ENCODE measurements around the gene ZNF595.
"Not testable (repeated sequence)": the region's sequence is repeated elsewhere in the genome, so short reads cannot be mapped to it uniquely, and the experiment has no call there.

The ZNF595 gene

DNA sequence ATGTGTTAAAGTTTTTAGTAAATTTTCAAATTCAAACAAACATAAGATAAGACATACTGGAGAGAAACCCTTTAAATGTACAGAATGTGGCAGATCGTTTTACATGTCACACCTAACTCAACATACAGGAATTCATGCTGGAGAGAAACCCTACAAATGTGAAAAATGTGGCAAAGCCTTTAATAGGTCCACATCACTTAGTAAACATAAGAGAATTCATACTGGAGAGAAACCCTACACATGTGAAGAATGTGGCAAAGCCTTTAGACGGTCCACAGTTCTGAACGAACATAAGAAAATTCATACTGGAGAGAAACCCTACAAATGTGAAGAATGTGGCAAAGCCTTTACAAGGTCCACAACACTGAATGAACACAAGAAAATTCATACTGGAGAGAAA, 32.8 kb downstream of the ZNF595 start:
- DNase-seq (ENCODE audit: low read depth in 1 of 2, low spot score in 1 of 2): no peak

DNA sequence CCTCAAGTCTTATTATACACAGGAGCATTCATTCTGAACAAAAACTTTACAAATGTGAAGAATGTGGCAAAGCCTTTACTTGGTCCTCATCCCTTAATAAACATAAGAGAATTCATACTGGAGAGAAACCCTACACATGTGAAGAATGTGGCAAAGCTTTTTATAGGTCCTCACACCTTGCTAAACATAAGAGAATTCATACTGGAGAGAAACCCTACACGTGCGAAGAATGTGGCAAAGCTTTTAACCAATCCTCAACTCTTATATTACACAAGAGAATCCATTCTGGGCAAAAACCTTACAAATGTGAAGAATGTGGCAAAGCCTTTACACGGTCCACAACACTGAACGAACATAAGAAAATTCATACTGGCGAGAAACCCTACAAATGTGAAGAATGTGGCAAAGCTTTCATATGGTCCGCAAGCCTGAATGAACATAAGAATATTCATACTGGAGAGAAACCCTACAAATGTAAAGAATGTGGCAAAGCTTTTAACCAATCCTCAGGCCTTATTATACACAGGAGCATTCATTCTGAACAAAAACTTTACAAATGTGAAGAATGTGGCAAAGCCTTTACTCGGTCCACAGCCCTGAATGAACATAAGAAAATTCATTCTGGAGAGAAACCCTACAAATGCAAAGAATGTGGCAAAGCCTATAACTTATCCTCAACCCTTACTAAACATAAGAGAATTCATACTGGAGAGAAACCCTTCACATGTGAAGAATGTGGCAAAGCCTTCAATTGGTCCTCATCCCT, 33.6 kb downstream of the ZNF595 start:
- not testable (repeated sequence) for DNase-seq (ENCODE audit: low read depth in 1 of 2, low spot score in 1 of 2)

DNA sequence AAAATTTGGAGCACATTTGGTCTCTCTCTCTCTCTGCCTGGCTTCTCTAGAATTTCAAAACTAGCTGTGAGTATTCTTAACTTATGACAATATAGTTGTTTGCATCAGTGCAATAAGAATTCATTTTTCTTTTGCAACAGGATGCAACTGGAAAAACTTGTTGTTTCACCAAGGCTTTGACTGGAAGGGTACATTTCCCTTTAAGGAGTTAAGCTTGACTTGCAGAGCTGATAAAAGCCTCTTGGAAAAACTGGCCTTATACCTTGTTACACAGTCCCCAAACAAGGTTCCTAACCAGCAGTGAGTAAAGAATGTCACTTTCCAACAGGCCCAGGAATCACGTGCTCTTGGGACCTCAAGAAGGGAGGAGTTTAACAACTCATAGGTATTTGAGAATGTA, 45.3 kb downstream of the ZNF595 start:
- no peak for DNase-seq (ENCODE audit: low read depth in 1 of 2, low spot score in 1 of 2)

DNA sequence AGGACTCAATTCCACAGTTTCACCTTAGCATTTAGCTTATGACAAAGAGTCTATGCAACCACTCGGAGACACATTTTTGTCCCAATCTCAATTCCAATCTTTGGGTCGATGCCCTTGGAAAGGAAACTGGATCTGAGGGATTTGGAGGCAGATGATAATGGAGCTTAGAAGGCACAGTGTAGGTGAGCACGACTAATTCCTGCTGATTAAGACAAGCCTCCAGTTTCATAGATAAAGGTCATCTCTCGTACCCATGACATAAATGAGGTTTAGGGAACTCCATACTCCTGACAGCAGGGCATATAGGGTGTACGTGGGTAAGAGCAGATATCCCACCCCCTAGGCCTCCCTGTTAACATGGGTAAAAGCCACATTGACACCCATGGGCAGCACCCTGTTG, 46.7 kb downstream of the ZNF595 start:
- DNase-seq (ENCODE audit: low read depth in 1 of 2, low spot score in 1 of 2): no peak

- no peak for DNase-seq (ENCODE audit: low read depth in 1 of 2, low spot score in 1 of 2)
Measured at GRCh38 chr4:107083-107443, 53.9 kb downstream of the ZNF595 start.

- no peak for DNase-seq (ENCODE audit: low read depth in 1 of 2, low spot score in 1 of 2)
Measured at GRCh38 chr4:107444-108429, 54.6 kb downstream of the ZNF595 start.

GRCh38 chr4:112771-113170, 59.6 kb downstream of the ZNF595 start:
- DNase-seq (ENCODE audit: low read depth in 1 of 2, low spot score in 1 of 2): no peak

- no peak for DNase-seq (ENCODE audit: low read depth in 1 of 2, low spot score in 1 of 2)
Measured at GRCh38 chr4:113732-114131, 60.6 kb downstream of the ZNF595 start.

DNA sequence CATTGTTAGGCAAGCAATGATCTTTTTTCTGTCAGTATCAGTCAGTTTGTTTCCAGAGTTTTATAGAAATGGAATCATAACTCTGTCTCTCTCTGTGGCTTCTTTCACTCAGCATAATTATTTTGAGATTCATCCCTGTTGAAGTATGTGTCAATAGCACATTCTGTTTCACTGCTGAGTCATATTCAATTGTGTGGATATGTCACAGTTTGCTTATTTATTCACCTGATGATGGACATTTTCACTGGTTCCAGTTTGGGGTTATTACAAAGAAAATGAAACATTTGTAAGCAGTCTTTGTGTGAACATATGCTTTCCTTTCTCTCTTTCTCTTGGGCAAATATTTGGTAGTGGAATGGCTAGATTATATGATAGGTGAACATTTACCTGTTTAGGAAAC, 61.0 kb downstream of the ZNF595 start:
- DNase-seq (ENCODE audit: low read depth in 1 of 2, low spot score in 1 of 2): no peak

DNA sequence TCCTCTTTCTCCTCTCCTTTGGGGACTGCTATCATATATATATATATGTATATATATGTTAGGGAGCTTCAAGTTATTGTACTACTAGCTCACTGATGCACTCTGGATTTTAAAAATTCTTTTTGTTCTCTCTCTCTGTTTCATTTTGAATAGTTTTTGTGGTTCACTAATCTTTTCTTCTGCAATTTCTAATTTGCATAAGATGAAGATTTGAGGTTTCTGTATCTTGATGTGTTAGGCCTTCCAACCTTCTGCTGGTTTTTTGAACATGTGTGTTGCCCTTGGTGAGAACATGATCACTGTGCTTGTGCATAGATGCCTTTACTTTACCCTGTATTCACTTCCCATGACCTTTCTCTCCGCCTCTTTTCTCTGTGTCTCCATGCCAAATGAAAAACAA, 63.4 kb downstream of the ZNF595 start:
- DNase-seq (ENCODE audit: low read depth in 1 of 2, low spot score in 1 of 2): no peak

GRCh38 chr4:120616-121015, 67.5 kb downstream of the ZNF595 start:
- no peak for DNase-seq (ENCODE audit: low read depth in 1 of 2, low spot score in 1 of 2)

DNA sequence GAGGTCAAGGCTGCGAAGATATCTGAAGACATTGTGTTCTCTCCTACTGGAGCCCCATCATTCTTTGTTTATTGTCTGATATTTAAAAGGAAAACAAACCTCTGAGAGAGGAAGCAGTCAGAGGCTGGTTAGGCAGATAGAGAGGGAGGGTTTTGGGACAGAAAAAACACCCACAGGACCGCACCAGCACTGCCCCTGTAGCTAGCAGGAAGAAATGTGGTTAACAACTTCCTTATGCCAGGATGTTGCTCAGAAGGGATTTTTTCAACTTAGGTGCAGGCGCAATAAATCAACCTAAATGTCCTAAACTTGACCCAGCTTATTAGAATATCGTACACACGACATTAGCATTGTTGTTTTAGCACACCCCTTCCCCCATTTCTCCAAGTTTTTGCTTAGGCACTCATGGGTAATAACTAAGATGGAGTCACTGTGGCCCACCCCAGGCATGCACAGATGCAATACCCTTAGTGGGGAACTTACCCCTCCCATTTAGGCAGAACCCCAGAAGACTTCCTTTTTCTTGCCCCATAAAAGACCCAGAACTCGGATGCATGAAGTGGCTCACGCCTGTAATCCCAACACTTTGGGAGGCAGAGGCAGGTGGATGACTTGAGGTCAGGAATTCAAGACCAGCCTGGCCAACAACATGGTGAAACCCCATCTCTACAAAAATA, 68.4 kb downstream of the ZNF595 start:
- no peak for DNase-seq (ENCODE audit: low read depth in 1 of 2, low spot score in 1 of 2)

GRCh38 chr4:123922-124274, 70.8 kb downstream of the ZNF595 start:
- DNase-seq (ENCODE audit: low read depth in 1 of 2, low spot score in 1 of 2): not testable (repeated sequence)

DNA sequence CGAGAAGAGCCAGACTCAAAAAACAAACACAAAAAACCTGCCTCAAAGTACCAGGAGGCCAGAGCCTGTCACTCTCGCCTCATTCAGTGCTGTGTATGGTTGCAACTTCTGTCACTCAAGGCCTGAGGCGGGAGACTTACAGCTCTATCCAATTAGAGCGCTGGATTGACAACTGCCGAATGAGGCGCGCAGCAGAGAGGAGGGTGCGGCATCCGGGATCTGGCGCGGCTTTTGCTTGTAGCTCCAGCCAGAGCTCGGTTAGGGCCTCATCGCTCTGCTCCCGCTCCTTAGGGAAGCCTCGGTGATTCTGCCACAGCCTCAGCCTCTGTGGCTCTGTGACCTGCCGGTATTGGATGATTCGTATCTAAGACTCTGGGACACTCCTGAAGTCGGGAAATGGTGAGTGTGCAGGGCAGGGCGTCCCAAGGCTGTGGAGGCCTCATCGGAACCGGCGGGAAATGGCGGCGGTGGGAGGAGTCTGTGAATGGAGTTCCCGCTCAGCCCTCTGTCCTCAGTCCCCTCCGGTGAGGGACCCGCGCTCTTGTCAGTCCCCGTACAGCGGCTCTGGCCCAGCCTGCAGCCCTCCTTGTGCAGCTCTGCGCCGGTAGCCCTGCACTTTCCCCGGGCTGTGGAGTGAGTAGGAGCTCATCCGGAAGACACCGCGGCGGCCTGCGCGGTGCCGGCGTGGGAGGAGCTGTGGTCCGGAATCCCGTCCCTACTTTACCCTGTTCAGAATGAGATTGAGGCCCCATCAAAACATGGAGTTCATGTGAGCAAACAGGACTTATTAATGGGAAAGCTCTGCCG, 71.4 kb downstream of the ZNF595 start, which contains the start of gene ZNF718:
Gene ZNF718 (plus strand): TSS at position 227 of the 807 bp plus-strand sequence. CDS start 170 bp downstream, at position 397.
- peak; percentile 64 to 94 for DNase-seq (ENCODE audit: low read depth in 1 of 2, low spot score in 1 of 2)

DNA sequence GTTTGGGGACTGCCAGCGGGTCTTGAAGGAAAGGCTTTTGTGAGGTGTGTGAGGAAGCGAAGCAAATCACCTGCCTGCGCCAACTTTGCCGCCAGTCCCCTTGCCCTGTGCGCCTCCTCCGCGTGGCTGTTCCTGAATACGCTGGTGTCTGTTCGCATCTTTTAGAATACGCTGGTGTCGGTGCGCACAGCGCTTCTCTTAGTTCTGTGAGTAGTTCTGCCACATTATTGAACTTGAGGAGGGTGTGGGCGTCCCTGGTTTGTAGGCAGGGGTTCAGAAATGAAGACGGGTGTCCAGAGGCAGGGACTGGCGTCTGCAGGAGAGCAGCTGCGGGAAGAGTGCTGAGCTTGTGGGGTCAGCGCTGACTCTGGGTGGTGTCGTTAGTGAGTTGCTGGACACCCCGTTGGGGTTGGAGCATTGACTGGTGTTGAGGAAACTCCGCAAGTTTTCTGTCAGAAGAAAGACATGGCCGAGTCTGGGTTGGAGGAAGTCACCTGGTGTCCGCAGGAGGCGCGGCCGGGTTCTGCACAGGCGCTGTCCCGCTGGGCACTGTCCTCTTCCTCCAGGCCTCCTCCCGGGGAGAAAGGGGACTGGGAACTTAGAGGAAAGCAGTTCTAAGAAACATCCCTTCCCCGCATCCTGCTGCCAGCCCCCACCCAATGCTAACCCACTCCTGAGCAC, 72.1 kb downstream of the ZNF595 start:
- peak; percentile 20 to 27 for DNase-seq (ENCODE audit: low read depth in 1 of 2, low spot score in 1 of 2)

DNA sequence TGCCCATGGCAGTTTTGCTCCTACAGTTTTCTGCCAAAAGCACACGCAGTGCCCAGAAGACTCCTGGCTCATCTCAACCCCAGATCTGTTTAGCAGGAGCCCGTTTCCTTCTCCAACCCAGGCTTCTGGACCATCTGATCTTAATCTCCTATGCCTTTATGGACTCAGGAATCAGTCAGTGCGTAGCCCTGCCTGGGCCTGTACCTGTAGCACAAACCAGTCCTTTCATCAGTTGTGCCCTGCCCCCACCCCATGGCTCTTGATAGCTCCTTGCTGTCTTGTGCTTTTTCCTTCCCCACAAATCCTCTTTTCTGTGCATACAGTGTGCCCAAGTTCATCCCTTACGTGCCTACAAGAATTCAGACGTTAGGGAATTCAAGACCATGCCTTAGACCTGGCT, 72.7 kb downstream of the ZNF595 start:
- DNase-seq (ENCODE audit: low read depth in 1 of 2, low spot score in 1 of 2): no peak

DNA sequence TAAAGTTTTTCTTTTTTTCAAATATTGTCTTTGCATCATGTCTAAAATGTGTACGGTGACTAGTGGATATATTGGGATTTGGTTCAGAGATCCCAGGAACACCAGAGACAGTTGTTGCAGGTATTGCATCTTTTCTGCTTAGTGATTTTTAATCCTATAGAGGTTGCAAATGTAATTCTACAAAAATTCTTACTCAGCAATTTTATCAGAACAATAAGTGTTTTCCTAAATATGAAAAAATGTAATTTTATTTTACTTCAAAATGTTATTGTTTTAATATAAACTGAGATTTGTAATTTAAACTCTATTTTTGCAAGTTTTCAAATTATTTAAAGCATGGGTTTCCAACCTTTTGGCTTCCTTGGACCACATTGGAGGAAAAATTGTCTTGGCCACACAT, 79.4 kb downstream of the ZNF595 start:
- DNase-seq (ENCODE audit: low read depth in 1 of 2, low spot score in 1 of 2): no peak

Data from activated CD4-positive, alpha-beta T cell treated with anti-CD3 and anti-CD28 coated beads, Interleukin-2, amount 50 U/mL, for 24 hours (primary cell).